HUES48 (cell line): ENCODE results near the gene TENM4.

Experiments used
- H3K27ac ChIP-seq: one replicate; pipeline ENCODE4 v1.7.0; 2013; ENCODE audit warnings: low read depth, low read length, inconsistent platforms
- H3K27me3 ChIP-seq: 2 replicates; pipeline ENCODE4 v1.6.1; 2013; ENCODE audit warnings: mild to moderate bottlenecking, low read length; ENCODE audit not compliant: control insufficient read depth, insufficient read depth
- H3K36me3 ChIP-seq: 2 replicates; pipeline ENCODE4 v1.6.1; 2013; ENCODE audit warnings: low read length; ENCODE audit not compliant: control insufficient read depth, insufficient read depth
- H3K4me1 ChIP-seq: 2 replicates; pipeline ENCODE4 v1.6.1; 2013; ENCODE audit warnings: mild to moderate bottlenecking, low read length; ENCODE audit not compliant: control insufficient read depth, insufficient read depth
- H3K4me3 ChIP-seq: 2 replicates; pipeline ENCODE4 v1.5.1; 2013; ENCODE audit warnings: mild to moderate bottlenecking, low read depth, low read length
- H3K9ac ChIP-seq: 2 replicates; pipeline ENCODE4 v1.6.1; 2013; ENCODE audit warnings: mild to moderate bottlenecking, low read depth, low read length, moderate library complexity
- H3K9me3 ChIP-seq: 2 replicates; pipeline ENCODE4 v1.6.1; 2013; ENCODE audit warnings: low read length; ENCODE audit not compliant: control insufficient read depth, insufficient read depth

The TENM4 gene

DNA sequence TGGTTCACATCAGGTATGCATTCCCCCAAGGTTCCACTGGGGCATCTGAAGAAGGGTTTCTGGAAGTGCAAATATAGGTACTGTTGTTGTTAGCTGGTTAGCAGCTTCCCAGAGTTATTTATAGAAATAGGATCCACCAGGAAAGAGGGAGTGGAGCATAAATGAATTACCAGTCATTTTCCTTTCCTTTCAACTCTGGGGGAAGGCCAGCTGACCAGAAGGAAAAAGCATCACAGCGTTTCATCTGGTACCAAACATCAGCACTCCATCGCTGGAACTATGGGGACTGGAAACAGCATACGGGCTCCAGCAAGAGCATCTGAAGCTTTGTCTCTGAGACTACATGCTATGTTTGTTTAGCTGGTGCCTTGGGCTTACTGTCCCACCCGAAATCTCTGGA is 487.9 kb downstream of the TENM4 start:
- Histone ChIP-seq H3K4me3 (no peak overlapping the region), H3K27me3 (no peaks in the 10 kb centered on the region), H3K4me1 (peaks cover 8% of the 10 kb centered on the region; the same call in 1 of the 2 replicates), H3K9me3 (no peaks in the 10 kb centered on the region), H3K36me3 (no peaks in the 10 kb centered on the region), H3K9ac (no peak overlapping the region), H3K27ac (no peak overlapping the region)

DNA sequence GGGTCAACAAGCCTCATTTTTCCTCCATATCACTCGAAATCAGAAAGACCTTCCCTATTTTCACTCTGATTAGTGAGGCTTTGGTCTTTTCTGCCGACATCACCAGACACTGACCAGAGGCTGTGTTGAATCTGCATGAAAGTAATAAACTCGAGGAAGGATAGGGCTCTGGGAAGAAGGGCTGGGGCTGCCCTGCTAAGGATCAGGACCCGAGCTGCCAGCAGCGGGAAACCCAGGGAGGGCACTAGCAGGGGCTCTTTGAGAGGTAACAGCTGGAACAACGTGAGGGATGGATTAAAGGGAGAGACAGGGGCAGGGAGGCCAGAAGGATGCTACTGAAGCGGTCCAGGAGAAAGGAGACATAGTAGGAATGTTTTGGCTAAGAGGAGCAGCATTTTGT is 488.7 kb downstream of the TENM4 start:
- Histone ChIP-seq H3K36me3 (no peaks in the 10 kb centered on the region), H3K27me3 (no peaks in the 10 kb centered on the region), H3K4me1 (peaks cover 8% of the 10 kb centered on the region; the same call in 1 of the 2 replicates), H3K4me3 (no peak overlapping the region), H3K9ac (no peak overlapping the region), H3K27ac (no peak overlapping the region), H3K9me3 (no peaks in the 10 kb centered on the region)

DNA sequence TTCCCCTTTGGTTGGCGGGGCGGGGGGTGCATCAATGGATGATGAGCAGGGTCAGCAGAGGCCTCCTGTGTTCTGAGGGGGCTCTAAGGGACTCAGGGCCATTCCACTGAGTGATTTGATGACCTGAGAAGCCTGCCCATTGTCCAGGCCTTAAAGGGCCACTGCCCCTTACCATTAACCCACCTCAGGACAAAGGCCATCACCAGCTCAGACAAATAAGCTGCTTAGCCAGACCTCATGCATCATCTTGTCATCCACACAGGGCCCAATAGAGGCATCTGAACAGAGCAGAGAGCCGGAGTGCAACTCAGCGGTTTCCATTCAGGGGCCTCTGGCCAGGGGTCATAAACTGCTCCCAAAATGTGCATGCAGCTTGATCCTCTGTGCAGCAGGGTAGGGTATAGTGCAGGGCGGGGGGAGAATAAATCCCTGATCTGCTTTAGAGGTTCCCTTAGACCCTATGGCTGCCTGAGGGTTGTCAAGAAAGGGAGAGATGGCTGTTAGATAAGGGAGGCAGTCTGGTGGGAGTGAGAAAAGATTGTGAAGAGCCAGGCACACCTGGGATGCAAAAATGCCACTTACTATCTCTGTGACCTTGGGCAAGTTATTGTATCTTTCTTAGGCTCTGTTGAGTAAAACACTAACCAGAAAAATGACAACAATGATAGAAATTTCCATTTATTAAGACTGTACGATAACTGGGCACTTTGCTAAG is 490.7 kb downstream of the TENM4 start:
- Histone ChIP-seq H3K9ac (no peak overlapping the region), H3K9me3 (no peaks in the 10 kb centered on the region), H3K4me3 (no peak overlapping the region), H3K36me3 (no peaks in the 10 kb centered on the region), H3K27ac (no peak overlapping the region), H3K27me3 (no peaks in the 10 kb centered on the region), H3K4me1 (peaks cover 8% of the 10 kb centered on the region; the same call in 1 of the 2 replicates)

DNA sequence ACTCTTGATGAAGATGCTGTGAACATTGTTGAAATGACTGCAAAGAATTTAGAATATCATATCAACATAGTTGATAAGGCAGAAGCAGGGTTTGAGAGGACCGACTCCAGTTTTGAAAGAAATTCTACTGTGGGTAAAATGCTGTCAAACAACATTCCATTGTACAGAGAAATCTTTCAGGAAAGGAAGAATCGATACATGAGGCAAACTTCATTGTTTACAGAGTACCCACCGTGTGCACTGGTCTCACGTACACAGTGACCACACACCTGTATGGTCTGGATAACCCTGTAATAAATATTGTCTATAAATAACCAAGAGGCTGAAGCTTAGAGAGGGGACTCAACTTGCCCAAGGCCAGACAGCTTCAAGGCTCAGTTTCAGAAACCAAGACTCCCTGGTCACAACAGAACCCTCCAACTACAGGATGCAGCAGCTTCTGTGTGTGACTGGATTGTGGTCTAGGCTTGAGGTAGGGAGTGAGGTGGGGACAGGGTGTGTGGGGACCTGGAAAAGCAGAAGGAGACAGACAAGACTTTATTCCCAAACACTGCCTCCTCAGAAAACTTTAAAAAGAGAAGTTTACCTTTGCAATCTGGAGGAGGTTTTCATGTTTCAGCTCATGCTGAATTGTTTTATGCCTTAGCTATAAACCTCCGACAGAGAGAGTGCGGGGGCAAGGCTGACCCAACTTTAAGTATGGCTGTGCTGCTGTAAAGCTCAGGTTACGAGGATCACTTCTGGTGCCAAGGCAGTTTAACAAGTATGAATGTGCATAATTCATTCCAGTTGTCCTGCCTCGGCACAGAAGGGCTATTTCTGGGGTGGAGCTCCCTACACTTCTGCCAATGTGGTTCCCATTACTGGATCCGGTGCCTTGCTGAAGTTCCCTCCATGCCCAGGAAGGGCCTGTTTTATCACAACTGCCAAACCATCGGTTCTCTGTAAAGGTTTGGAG is 493.6 kb downstream of the TENM4 start:
- Histone ChIP-seq H3K4me1 (no peaks in the 10 kb centered on the region), H3K27ac (no peak overlapping the region), H3K36me3 (no peaks in the 10 kb centered on the region), H3K27me3 (no peaks in the 10 kb centered on the region), H3K4me3 (no peak overlapping the region), H3K9me3 (no peaks in the 10 kb centered on the region), H3K9ac (no peak overlapping the region)

DNA sequence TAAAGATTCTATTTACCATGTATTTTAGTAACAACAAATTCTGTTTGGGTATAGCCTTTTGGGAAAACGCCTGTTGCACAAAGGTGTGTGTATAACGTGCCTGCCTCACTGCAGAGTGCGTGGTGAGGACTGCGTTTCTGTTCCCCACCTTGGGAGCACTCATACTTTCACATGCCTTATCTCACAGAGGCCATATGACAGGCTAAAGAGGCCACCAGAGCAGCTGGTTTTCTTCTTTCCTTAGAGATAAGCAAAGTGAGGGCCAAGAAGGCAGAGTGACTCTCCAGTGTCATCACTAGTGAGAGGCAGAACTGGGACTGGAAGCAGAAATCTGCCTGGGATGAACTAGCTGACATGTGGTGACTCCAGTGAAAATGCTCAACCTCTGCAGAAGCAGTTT is 497.0 kb downstream of the TENM4 start:
- H3K4me1 ChIP-seq = peaks cover 13% of the 10 kb centered on the region

DNA sequence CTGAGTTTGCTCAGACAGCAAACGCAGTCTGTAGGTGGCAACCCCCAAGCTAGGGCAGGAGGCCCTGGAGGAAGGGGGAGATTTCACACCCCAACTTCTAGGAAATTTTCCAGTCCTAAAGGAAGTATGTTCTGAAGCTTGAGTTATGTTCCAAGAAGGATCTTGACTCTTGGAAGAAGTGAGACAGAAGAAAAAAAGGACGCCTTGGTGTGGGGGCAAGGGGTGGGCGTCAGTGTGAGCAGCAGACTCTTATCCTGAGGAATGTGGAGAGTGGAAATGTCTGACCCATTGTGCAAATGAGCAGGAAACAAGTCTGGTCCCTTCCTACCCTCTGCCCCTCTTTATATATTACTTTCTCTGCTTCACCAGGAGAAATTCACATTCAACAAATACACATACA is 497.7 kb downstream of the TENM4 start:
- Histone ChIP-seq H3K9me3 (no peaks in the 10 kb centered on the region), H3K27me3 (no peaks in the 10 kb centered on the region), H3K36me3 (no peaks in the 10 kb centered on the region), H3K4me3 (no peak overlapping the region), H3K9ac (no peak overlapping the region), H3K4me1 (peaks cover 13% of the 10 kb centered on the region), H3K27ac (no peak overlapping the region)

More for the DNA sequence above, 497.0 kb downstream of the TENM4 start:
- H3K27ac ChIP-seq = no peak overlapping the region
- H3K4me3 ChIP-seq = no peak overlapping the region
- no peaks in the 10 kb centered on the region for H3K36me3 ChIP-seq
- H3K9ac ChIP-seq = no peak overlapping the region
- no peaks in the 10 kb centered on the region for H3K27me3 ChIP-seq
- no peaks in the 10 kb centered on the region for H3K9me3 ChIP-seq

DNA sequence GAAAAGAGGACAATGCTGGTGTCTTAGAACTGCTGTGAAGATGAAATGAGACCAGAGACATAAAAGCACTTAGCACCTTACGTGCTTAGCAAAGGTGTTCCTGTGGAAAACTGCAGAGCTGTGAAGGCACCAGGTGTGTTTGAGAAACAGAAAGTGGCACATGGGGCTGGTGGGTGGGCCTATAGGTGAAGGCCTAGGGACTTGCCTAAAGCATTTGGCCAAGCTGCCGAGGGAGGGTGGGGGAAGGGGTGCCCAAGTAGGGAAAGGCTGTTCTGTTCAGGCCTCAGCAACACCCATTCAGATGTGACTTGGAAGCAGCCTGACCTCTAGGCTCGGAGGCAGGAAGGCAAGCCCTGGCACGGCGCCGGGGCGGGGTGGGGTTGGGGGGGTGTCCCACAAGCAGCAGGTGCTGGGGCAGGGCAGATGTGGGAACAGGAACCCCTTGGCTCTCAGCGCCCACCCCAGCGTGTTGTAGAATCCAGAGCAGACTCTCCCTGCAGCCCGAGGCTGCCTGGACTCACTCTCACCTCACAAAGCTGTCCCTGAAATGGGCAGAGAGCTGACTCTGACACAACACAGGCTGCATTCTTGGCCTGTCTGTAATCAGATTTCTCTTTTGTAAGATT is 499.5 kb downstream of the TENM4 start:
- no peak overlapping the region for H3K9ac ChIP-seq
- no peaks in the 10 kb centered on the region for H3K27me3 ChIP-seq
- peak overlapping the region; percentile 26 for H3K27ac ChIP-seq
- H3K4me3 ChIP-seq = no peak overlapping the region
- H3K4me1 ChIP-seq = peaks cover 13% of the 10 kb centered on the region
- no peaks in the 10 kb centered on the region for H3K36me3 ChIP-seq
- H3K9me3 ChIP-seq = no peaks in the 10 kb centered on the region

DNA sequence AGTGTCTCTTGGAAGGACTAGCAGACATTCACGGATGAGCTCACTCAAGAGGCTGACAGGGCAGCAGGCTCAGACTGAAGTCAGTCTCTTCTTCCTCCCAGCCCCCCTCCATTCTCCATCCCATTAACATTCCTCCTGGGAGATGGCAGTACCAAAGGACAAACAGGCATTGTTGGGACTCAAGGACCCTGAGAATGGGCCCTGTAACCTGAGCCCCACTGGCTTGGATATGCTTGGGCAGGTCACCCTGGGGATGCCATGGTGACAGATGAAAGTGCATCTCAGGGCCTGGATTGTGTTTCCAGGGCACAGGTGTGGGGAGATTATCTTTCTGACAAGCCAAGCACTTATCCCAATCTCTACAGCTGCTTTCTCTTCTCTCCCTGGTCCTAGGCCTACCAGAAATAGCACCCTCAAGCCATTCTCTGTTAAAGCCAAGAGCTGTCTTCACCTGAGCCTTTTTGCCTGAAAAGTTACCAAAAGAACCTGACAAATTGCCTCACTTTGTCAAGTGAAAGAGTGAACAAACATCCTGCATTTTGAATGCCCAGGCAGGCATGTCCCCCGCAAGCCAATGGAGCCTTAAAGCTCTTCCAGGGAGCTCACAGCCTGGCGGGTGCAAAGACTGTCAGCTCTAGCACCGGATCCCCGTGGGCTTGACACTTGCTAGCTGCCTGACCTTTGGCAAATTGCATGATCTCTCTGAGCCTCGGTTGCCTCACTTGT is 500.2 kb downstream of the TENM4 start:
- Histone ChIP-seq H3K9ac (no peak overlapping the region), H3K4me3 (no peak overlapping the region), H3K27ac (peak overlapping the region; percentile 26), H3K36me3 (no peaks in the 10 kb centered on the region), H3K4me1 (peaks cover 13% of the 10 kb centered on the region), H3K27me3 (no peaks in the 10 kb centered on the region), H3K9me3 (no peaks in the 10 kb centered on the region)

DNA sequence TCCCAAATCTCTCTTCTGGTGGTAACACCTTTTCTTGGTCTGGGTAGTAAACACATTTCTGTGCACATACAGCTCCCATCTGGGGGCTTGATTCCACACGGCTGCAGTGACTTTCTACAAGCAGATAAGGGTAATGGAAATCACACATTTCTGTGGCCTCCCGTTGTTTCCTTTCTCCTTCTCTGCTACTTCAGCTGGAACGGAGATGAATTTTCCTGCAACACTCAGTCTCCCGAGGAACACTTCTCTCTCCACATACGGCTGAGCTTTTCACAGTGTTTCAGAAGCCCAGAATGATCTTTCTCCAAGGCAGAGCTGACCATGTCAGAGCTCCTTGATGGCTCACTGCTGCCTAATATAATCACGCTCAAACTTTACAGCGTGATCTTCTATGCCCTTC is 501.9 kb downstream of the TENM4 start:
- H3K9me3 ChIP-seq = no peaks in the 10 kb centered on the region
- H3K4me3 ChIP-seq = no peak overlapping the region
- H3K9ac ChIP-seq = no peak overlapping the region
- H3K36me3 ChIP-seq = no peaks in the 10 kb centered on the region
- H3K4me1 ChIP-seq = peaks cover 13% of the 10 kb centered on the region
- no peaks in the 10 kb centered on the region for H3K27me3 ChIP-seq
- no peak overlapping the region for H3K27ac ChIP-seq

DNA sequence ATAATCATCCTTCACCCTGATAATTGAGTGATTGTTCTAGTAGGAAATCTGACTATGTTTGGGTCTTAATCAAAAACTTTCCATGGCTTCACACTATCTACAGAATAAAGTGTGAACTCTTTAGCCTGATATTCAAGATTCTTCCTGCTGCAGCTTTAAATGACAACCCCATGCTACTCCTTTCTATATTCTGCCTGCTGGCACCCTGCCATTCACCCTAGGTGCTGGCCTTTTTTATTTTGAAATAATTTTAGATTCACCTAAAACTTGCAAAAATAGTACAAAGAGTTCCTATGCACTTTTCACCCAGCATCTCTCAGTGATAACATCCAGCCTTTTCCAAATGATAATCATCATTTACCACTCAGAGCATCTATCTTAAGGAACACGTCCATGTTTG is 502.8 kb downstream of the TENM4 start:
- Histone ChIP-seq H3K4me3 (no peak overlapping the region), H3K9me3 (no peaks in the 10 kb centered on the region), H3K9ac (no peak overlapping the region), H3K27me3 (no peaks in the 10 kb centered on the region), H3K27ac (no peak overlapping the region), H3K4me1 (peaks cover 13% of the 10 kb centered on the region), H3K36me3 (no peaks in the 10 kb centered on the region)
